ENCODE results near the gene NPTXR. TPM values are rescaled to one million over a fixed set of nuclear protein-coding genes. Genes with fewer than 3 reads are reported as not detected.

The NPTXR gene
- total and polyA plus RNA-seq, 4 donors, result 0.98 to 5.8 (median 2.8) TPM

GRCh38 chr22:38795569-38795968 is 48.3 kb downstream of the NPTXR start:
- TF ChIP-seq CTCF (IDR thresholded peaks at IDR 0.05; ENCODE audit: control extremely low read depth, extremely low read depth), result no peak
- 68 to 80% methylated on average over 4 of the region's 4 CpGs for WGBS, 2 donors
- DNase-seq, result no peak
- H3K4me1 ChIP-seq (ENCODE audit: control insufficient read depth in 5 of 5, insufficient read depth in 5 of 5, low read length in 5 of 5), result peaks cover 0 to 15% (median 0%) of the 10 kb centered on the region in 5 donors
- no peak overlapping the region for H3K27ac ChIP-seq (ENCODE audit: low read depth in 1 of 2, low read length in 1 of 2)
- no peak overlapping the region for H3K9ac ChIP-seq (ENCODE audit: insufficient read depth in 1 of 2, low read length in 2 of 2)
- H3K4me3 ChIP-seq, result no peak overlapping the region
- H3K9me3 ChIP-seq (ENCODE audit: control insufficient read depth in 4 of 4, insufficient read depth in 3 of 4, low read length in 3 of 4), result peaks cover 0 to 7% (median 0%) of the 10 kb centered on the region in 4 donors
- peaks cover 0 to 12% (median 0%) of the 10 kb centered on the region in 3 donors for H3K27me3 ChIP-seq (ENCODE audit: control insufficient read depth in 3 of 3, insufficient read depth in 3 of 3, low read length in 2 of 3)
- H3K36me3 ChIP-seq (ENCODE audit: control insufficient read depth in 4 of 4, insufficient read depth in 4 of 4, low read length in 4 of 4), result peaks cover 0 to 2% (median under 1%) of the 10 kb centered on the region in 4 donors
- ATAC-seq (ENCODE audit: insufficient read depth, low FRiP score), result no peak

GRCh38 chr22:38793721-38794466 is 49.9 kb downstream of the NPTXR start, which contains the start of gene DNAL4:
Gene DNAL4 (minus strand): TSS chr22:38794143. CDS start chr22:38782731, 11,412 bp downstream.
- H3K27me3 ChIP-seq (ENCODE audit: control insufficient read depth in 3 of 3, insufficient read depth in 3 of 3, low read length in 2 of 3), result peaks cover 0 to 12% (median 0%) of the 10 kb centered on the region in 3 donors
- H3K27ac ChIP-seq (ENCODE audit: low read depth in 1 of 2, low read length in 1 of 2), result peak within 1 kb of the TSS; percentile 80 to 87
- DNase-seq, result peak; percentile 95 to 99 (median 99)
- peak; percentile 96 for ATAC-seq (ENCODE audit: insufficient read depth, low FRiP score)
- H3K4me1 ChIP-seq (ENCODE audit: control insufficient read depth in 5 of 5, insufficient read depth in 5 of 5, low read length in 5 of 5), result peaks cover 0 to 20% (median 4%) of the 10 kb centered on the region in 5 donors
- H3K4me3 ChIP-seq, result peak within 1 kb of the TSS; percentile 84
- 0% methylated on average over 44 to 47 of the region's 47 CpGs for WGBS, 2 donors
- H3K9ac ChIP-seq (ENCODE audit: insufficient read depth in 1 of 2, low read length in 2 of 2), result peak within 1 kb of the TSS; percentile 70 to 85
- peaks cover 5 to 12% (median 9%) of the 10 kb centered on the region in 4 donors for H3K36me3 ChIP-seq (ENCODE audit: control insufficient read depth in 4 of 4, insufficient read depth in 4 of 4, low read length in 4 of 4)
- peaks cover 0 to 3% (median 0%) of the 10 kb centered on the region in 4 donors for H3K9me3 ChIP-seq (ENCODE audit: control insufficient read depth in 4 of 4, insufficient read depth in 3 of 4, low read length in 3 of 4)
- TF ChIP-seq CTCF (IDR thresholded peaks at IDR 0.05; ENCODE audit: control extremely low read depth, extremely low read depth), result no peak

DNA sequence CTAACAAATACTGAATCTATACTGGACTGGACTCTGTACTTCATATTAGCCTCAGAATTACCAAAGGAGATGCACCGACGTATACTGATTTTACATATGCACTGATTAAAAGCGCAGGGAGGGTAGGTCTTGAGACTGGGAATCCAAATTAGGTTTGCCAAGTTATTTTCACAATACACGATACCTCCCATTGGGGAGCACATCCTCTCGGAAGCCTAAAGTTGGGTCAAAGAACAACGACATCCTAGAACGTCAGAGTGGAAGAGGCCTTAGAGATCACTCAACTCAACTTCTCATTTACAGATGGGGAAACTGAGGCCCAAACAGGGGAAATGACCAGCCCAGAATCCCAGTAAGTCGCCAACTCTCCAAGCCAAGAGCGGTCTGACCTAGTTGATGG is 50.5 kb downstream of the NPTXR start:
- TF ChIP-seq CTCF (IDR thresholded peaks at IDR 0.05; ENCODE audit: control extremely low read depth, extremely low read depth), result no peak
- Histone ChIP-seq H3K27ac (ENCODE audit: low read depth in 1 of 2, low read length in 1 of 2) (peak overlapping the region; percentile 80 to 87), H3K9ac (ENCODE audit: insufficient read depth in 1 of 2, low read length in 2 of 2) (peak overlapping the region; percentile 70 to 85), H3K9me3 (ENCODE audit: control insufficient read depth in 4 of 4, insufficient read depth in 3 of 4, low read length in 3 of 4) (no peaks in the 10 kb centered on the region), H3K36me3 (ENCODE audit: control insufficient read depth in 4 of 4, insufficient read depth in 4 of 4, low read length in 4 of 4) (peaks cover 5 to 12% (median 9%) of the 10 kb centered on the region in 4 donors), H3K27me3 (ENCODE audit: control insufficient read depth in 3 of 3, insufficient read depth in 3 of 3, low read length in 2 of 3) (peaks cover 0 to 10% (median 0%) of the 10 kb centered on the region in 3 donors), H3K4me1 (ENCODE audit: control insufficient read depth in 5 of 5, insufficient read depth in 5 of 5, low read length in 5 of 5) (peaks cover 0 to 26% (median 7%) of the 10 kb centered on the region in 5 donors), H3K4me3 (peak overlapping the region; percentile 84)
- DNase-seq, result peak in 1 of 3 donors; percentile 23
- WGBS, 2 donors, result 24 to 27% methylated on average over 9 of the region's 9 CpGs
- ATAC-seq (ENCODE audit: insufficient read depth, low FRiP score), result no peak
